ENCODE measurements around the gene TP53BP2. TPM values are rescaled to one million over a fixed set of nuclear protein-coding genes. Genes with fewer than 3 reads are reported as not detected.

The TP53BP2 gene
- total RNA-seq, 1 donor from 2014 or later, result 46.6 TPM

DNA sequence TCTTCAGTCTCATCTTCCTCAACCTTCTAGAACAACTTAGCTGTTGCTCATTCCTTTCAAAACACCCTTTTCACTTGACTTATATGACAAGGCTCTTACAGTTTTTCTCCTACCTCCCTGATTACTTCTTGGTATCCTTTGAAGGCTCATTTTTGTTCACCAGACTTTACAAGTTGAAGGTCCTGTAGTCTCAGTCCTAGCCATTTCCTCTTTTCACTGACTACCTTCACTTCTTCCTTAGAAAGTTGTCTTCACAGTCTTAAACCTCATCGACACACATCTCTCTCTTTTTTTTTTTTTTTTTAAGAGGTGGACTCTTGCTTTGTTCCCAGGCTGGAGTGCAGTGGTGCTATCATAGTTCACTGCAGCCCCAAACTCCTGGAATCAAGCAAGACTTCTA lies 6.6 kb upstream of the TP53BP2 start:
- no peaks in the 10 kb centered on the region for H3K36me3 Mint-ChIP-seq (ENCODE audit: low read depth, unreplicated experiment)
- H2AFZ ChIP-seq (ENCODE audit: low read depth, low read length), result no peak overlapping the region
- H3K27me3 ChIP-seq (ENCODE audit: insufficient read depth, low read length), result no peaks in the 10 kb centered on the region
- H3K4me1 ChIP-seq (ENCODE audit: insufficient read depth, low read length), result no peaks in the 10 kb centered on the region
- H3K4me1 Mint-ChIP-seq (ENCODE audit: low read depth, unreplicated experiment), result no peaks in the 10 kb centered on the region
- TF ChIP-seq, protein P1, sequence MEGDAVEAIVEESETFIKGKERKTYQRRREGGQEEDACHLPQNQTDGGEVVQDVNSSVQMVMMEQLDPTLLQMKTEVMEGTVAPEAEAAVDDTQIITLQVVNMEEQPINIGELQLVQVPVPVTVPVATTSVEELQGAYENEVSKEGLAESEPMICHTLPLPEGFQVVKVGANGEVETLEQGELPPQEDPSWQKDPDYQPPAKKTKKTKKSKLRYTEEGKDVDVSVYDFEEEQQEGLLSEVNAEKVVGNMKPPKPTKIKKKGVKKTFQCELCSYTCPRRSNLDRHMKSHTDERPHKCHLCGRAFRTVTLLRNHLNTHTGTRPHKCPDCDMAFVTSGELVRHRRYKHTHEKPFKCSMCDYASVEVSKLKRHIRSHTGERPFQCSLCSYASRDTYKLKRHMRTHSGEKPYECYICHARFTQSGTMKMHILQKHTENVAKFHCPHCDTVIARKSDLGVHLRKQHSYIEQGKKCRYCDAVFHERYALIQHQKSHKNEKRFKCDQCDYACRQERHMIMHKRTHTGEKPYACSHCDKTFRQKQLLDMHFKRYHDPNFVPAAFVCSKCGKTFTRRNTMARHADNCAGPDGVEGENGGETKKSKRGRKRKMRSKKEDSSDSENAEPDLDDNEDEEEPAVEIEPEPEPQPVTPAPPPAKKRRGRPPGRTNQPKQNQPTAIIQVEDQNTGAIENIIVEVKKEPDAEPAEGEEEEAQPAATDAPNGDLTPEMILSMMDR (IDR thresholded peaks at IDR 0.05; ENCODE audit: insufficient read depth, low read depth, low read length), result no peak
- TF ChIP-seq EZH2 (IDR thresholded peaks at IDR 0.05; ENCODE audit: insufficient read depth, low read length), result no peak
- no peak overlapping the region for H3K4me3 Mint-ChIP-seq (ENCODE audit: unreplicated experiment)
- no peak overlapping the region for H3K27ac ChIP-seq (ENCODE audit: low read depth, low read length)
- H4K20me1 ChIP-seq (ENCODE audit: insufficient read depth, low read length), result no peaks in the 10 kb centered on the region
- peaks cover 3% of the 10 kb centered on the region for H3K27me3 Mint-ChIP-seq (ENCODE audit: low read depth, unreplicated experiment)
- no peak overlapping the region for H3K9ac ChIP-seq (ENCODE audit: low read length)
- H3K79me2 ChIP-seq (ENCODE audit: insufficient read depth, low read length), result no peaks in the 10 kb centered on the region
- no peak overlapping the region for H3K4me2 ChIP-seq (ENCODE audit: low read length)
- no peak overlapping the region for H3K4me3 ChIP-seq (ENCODE audit: insufficient read depth, low read depth, low read length)
- no peak overlapping the region for H3K27ac Mint-ChIP-seq (ENCODE audit: unreplicated experiment)
- H3K9me3 Mint-ChIP-seq (ENCODE audit: unreplicated experiment), result no peaks in the 10 kb centered on the region
- DNase-seq (ENCODE audit: low read depth), result no peak
- FAIRE-seq, result no peak
- no peaks in the 10 kb centered on the region for H3K36me3 ChIP-seq (ENCODE audit: insufficient read depth, low read length)
- no peaks in the 10 kb centered on the region for H3K9me3 ChIP-seq (ENCODE audit: insufficient read depth, low read depth, low read length)

DNA sequence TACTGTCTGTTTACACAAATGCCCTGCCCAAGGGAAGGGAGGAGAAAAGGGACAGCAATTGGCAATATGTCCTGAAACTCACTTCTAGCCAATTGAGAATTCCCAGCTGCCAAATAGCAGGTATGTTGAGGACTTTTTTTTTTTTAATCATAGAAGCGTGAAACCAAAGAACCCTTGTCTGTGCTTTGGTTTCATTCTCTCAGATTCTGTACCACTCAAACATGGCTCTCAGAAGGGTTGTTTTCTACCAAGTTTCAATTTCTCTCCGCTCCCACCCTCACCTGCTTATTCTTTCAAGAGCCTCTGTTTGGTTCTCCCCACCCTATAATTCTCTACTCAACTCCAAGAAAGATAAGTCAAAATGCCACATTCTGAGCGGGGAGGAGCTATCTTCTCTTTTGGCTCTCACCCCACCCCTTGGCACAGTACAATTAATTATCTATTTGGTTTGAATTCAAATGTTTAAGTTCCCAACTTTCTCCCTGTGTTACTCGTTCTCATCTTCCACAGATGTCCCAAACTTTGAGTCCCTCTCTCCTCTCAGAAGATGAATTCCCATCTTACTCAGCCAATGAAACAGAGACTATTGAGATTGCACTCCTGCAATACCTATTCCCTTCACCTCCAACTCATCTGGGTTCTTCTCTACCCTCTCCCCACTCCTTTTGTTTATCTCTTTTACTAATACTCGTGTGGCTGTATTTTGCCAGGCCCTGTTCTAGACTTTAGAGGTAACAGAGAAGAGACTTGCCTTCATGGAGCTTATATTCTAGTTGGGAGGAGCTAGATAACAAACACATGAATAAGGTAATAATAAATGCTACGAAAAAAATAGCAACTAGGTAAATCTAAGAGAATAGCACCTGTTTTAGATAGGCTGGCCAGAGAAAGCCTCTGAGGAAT lies 3.9 kb upstream of the TP53BP2 start:
- FAIRE-seq, result no peak
- H3K27ac ChIP-seq (ENCODE audit: low read depth, low read length), result no peak overlapping the region
- Mint-ChIP-seq H3K27ac (ENCODE audit: unreplicated experiment) (no peak overlapping the region), H3K27me3 (ENCODE audit: low read depth, unreplicated experiment) (peaks cover 3% of the 10 kb centered on the region), H3K4me1 (ENCODE audit: low read depth, unreplicated experiment) (peaks cover 6% of the 10 kb centered on the region), H3K36me3 (ENCODE audit: low read depth, unreplicated experiment) (no peaks in the 10 kb centered on the region), H3K4me3 (ENCODE audit: unreplicated experiment) (no peak overlapping the region), H3K9me3 (ENCODE audit: unreplicated experiment) (no peaks in the 10 kb centered on the region)
- H3K9me3 ChIP-seq (ENCODE audit: insufficient read depth, low read depth, low read length), result no peaks in the 10 kb centered on the region
- no peak for DNase-seq (ENCODE audit: low read depth)
- no peak overlapping the region for H3K4me2 ChIP-seq (ENCODE audit: low read length)
- H2AFZ ChIP-seq (ENCODE audit: low read depth, low read length), result no peak overlapping the region
- H3K36me3 ChIP-seq (ENCODE audit: insufficient read depth, low read length), result no peaks in the 10 kb centered on the region
- TF ChIP-seq, protein P1 (IDR thresholded peaks at IDR 0.05; ENCODE audit: insufficient read depth, low read depth, low read length), result no peak
- TF ChIP-seq EZH2 (IDR thresholded peaks at IDR 0.05; ENCODE audit: insufficient read depth, low read length), result no peak
- peaks cover 13% of the 10 kb centered on the region for H3K79me2 ChIP-seq (ENCODE audit: insufficient read depth, low read length)
- no peaks in the 10 kb centered on the region for H3K27me3 ChIP-seq (ENCODE audit: insufficient read depth, low read length)
- H3K9ac ChIP-seq (ENCODE audit: low read length), result no peak overlapping the region
- peaks cover 7% of the 10 kb centered on the region for H3K4me1 ChIP-seq (ENCODE audit: insufficient read depth, low read length)
- peaks cover 6% of the 10 kb centered on the region for H4K20me1 ChIP-seq (ENCODE audit: insufficient read depth, low read length)
- no peak overlapping the region for H3K4me3 ChIP-seq (ENCODE audit: insufficient read depth, low read depth, low read length)

DNA sequence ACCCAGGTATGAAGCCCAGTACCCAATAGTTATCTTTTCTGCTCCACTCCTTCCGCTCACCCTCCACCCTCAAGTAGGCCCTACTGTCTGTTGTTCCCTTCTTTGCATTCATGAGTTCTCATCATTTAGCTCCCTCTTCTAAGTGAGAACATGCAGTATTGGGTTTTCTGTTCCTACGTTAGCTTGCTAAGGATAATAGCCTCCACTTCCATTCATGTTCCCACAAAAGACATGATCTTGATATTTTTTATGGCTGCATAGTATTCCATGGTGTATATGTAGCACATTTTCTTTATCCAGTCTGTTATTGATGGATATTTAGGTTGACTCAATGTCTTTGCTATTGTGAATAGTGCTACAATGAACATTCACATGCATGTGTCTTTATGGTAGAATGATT lies 2.8 kb upstream of the TP53BP2 start:
- Mint-ChIP-seq H3K36me3 (ENCODE audit: low read depth, unreplicated experiment) (no peaks in the 10 kb centered on the region), H3K4me1 (ENCODE audit: low read depth, unreplicated experiment) (peaks cover 8% of the 10 kb centered on the region), H3K9me3 (ENCODE audit: unreplicated experiment) (no peaks in the 10 kb centered on the region), H3K27ac (ENCODE audit: unreplicated experiment) (no peak overlapping the region), H3K4me3 (ENCODE audit: unreplicated experiment) (no peak overlapping the region), H3K27me3 (ENCODE audit: low read depth, unreplicated experiment) (peaks cover 3% of the 10 kb centered on the region)
- peaks cover 15% of the 10 kb centered on the region for H4K20me1 ChIP-seq (ENCODE audit: insufficient read depth, low read length)
- FAIRE-seq (no peak), DNase-seq (ENCODE audit: low read depth) (no peak)
- H3K27me3 ChIP-seq (ENCODE audit: insufficient read depth, low read length), result no peaks in the 10 kb centered on the region
- peaks cover 14% of the 10 kb centered on the region for H3K4me1 ChIP-seq (ENCODE audit: insufficient read depth, low read length)
- no peak overlapping the region for H3K4me3 ChIP-seq (ENCODE audit: insufficient read depth, low read depth, low read length)
- no peak overlapping the region for H3K4me2 ChIP-seq (ENCODE audit: low read length)
- no peak overlapping the region for H3K9ac ChIP-seq (ENCODE audit: low read length)
- H3K79me2 ChIP-seq (ENCODE audit: insufficient read depth, low read length), result peaks cover 23% of the 10 kb centered on the region
- H2AFZ ChIP-seq (ENCODE audit: low read depth, low read length), result no peak overlapping the region
- no peak overlapping the region for H3K27ac ChIP-seq (ENCODE audit: low read depth, low read length)
- TF ChIP-seq EZH2 (IDR thresholded peaks at IDR 0.05; ENCODE audit: insufficient read depth, low read length), result no peak
- TF ChIP-seq, protein P1 (IDR thresholded peaks at IDR 0.05; ENCODE audit: insufficient read depth, low read depth, low read length), result no peak
- H3K36me3 ChIP-seq (ENCODE audit: insufficient read depth, low read length), result no peaks in the 10 kb centered on the region
- no peaks in the 10 kb centered on the region for H3K9me3 ChIP-seq (ENCODE audit: insufficient read depth, low read depth, low read length)

Measured in astrocyte (in vitro differentiated cells and primary cell).